Stimulated activated CD4-positive, alpha-beta T cell treated with anti-CD3 and anti-CD28 coated beads, Interleukin-4, amount 100 ng/mL, for 48 hours (primary cell): ENCODE results near the gene HGFAC.
A peak's percentile ranks its signal among the peaks of the same experiment; 100 is the strongest.

Source experiments
- DNase-seq, 2 donors: peaks; one replicate each; pipeline ENCODE4 v3.0.0-alpha.2; 2020; ENCODE audit warnings: low read depth in 2 of 2

HGFAC gene

GRCh38 chr4:3426465-3427133, 15.2 kb upstream of the HGFAC start:
- DNase-seq, result no peak

GRCh38 chr4:3427134-3427476, 14.7 kb upstream of the HGFAC start:
- no peak for DNase-seq

GRCh38 chr4:3427706-3428446, 13.9 kb upstream of the HGFAC start:
- DNase-seq, result no peak

GRCh38 chr4:3429651-3430050, 12.1 kb upstream of the HGFAC start:
- no peak for DNase-seq

- DNase-seq, result no peak
Observed at GRCh38 chr4:3430524-3430923, 11.2 kb upstream of the HGFAC start.

GRCh38 chr4:3431446-3431993, 10.2 kb upstream of the HGFAC start:
- DNase-seq, result no peak

- no peak for DNase-seq
Observed at GRCh38 chr4:3432381-3432790, 9.4 kb upstream of the HGFAC start.

GRCh38 chr4:3433138-3433869, 8.5 kb upstream of the HGFAC start:
- no peak for DNase-seq

- no peak for DNase-seq
Observed at GRCh38 chr4:3434881-3435685, 6.7 kb upstream of the HGFAC start.

GRCh38 chr4:3435686-3435956, 6.1 kb upstream of the HGFAC start:
- no peak for DNase-seq

GRCh38 chr4:3436048-3436797, 5.5 kb upstream of the HGFAC start:
- DNase-seq, result no peak

GRCh38 chr4:3436798-3437581, 4.8 kb upstream of the HGFAC start:
- peak in 1 of 2 donors; percentile 12 for DNase-seq

- DNase-seq, result no peak
Observed at GRCh38 chr4:3437582-3437936, 4.2 kb upstream of the HGFAC start.

GRCh38 chr4:3437998-3438846, 3.5 kb upstream of the HGFAC start:
- no peak for DNase-seq

- no peak for DNase-seq
Observed at GRCh38 chr4:3438847-3439180, 3.0 kb upstream of the HGFAC start.

GRCh38 chr4:3439391-3439790, 2.4 kb upstream of the HGFAC start:
- DNase-seq, result no peak

- DNase-seq, result no peak
Observed at GRCh38 chr4:3440011-3440410, 1.8 kb upstream of the HGFAC start.

GRCh38 chr4:3440979-3441500, 728 bp upstream of the HGFAC start:
- no peak for DNase-seq

- no peak for DNase-seq
Observed at GRCh38 chr4:3442460-3442958, 741 bp downstream of the HGFAC start.
